GM12878 (cell line): ENCODE measurements around the gene PELI2. TPM values are rescaled to one million over a fixed set of nuclear protein-coding genes. Genes with fewer than 3 reads are reported as not detected.

ENCODE experiments used
- BHLHE40 ChIP-seq, 2 experiments: fragments of 450-650 bp in 1 of 2; IDR thresholded peaks; 2 replicates each; pipeline ENCODE4 v1.6.1; 2011 to 2017; ENCODE audit warnings: low read depth in 2 of 2, borderline replicate concordance in 1 of 2, improper control_type of control experiment in 1 of 2, low read length in 1 of 2, mild to moderate bottlenecking in 1 of 2
- CEBPB ChIP-seq, 2 experiments: fragments of 150-350 bp in 1 of 2; IDR thresholded peaks; 2 replicates each; pipeline ENCODE4 v1.6.1; 2012 to 2014; ENCODE audit warnings: low read depth in 2 of 2, low read length in 2 of 2, borderline replicate concordance in 1 of 2, inconsistent platforms in 1 of 2
- LARP7 ChIP-seq: fragments of 450-650 bp; IDR thresholded peaks from 2 replicates; pipeline ENCODE4 v1.6.1; 2017; ENCODE audit warnings: mild to moderate bottlenecking
- ZBTB4 ChIP-seq: fragments of 450-650 bp; formaldehyde crosslinking; IDR thresholded peaks from 2 replicates; pipeline ENCODE4 v1.4.0; 2022; ENCODE audit warnings: mild to moderate bottlenecking, moderate library complexity
- ZNF592 ChIP-seq: fragments of 450-650 bp; IDR thresholded peaks from 2 replicates; pipeline ENCODE4 v1.6.1; 2017; ENCODE audit warnings: mild to moderate bottlenecking, moderate library complexity
- polyA plus RNA-seq, 11 experiments: library from polyadenylated mRNA; depleted of rRNA in 4 of 11; unstranded in 6 of 11; stranded (reverse) in 5 of 11; fragments of >200 nt; fragmentation: Nextera tagmentation in 4 of 11; fragmentation: Illumina TruSeq in 1 of 11; extraction: Ambion mirVana in 4 of 11; extraction: Trizol in 1 of 11; gene quantifications; 1 replicate in 1 of 11; 2 replicates in 10 of 11; pipeline versions ENCODE4 v1.2.1 to v1.2.3, GENCODE V29; 2011 to 2016; ENCODE audit warnings: inconsistent platforms in 2 of 11, missing spikeins in 2 of 11, low read depth in 1 of 11
- total RNA-seq, 4 experiments: library from RNA; depleted of rRNA in 3 of 4; stranded (reverse); fragments of >200 nt in 3 of 4; fragmentation: Illumina TruSeq in 1 of 4; extraction: Trizol in 1 of 4; gene quantifications; 2 replicates each; pipeline versions ENCODE4 v1.2.1 to v1.2.3, GENCODE V29; 2013 to 2021
- TF ChIP-seq, protein P1 (sequence below): IDR thresholded peaks from 2 replicates; pipeline ENCODE4 v1.6.1; 2012; ENCODE audit warnings: mild to moderate bottlenecking, low read depth, low read length
- TF ChIP-seq, protein P2 (sequence below): IDR thresholded peaks from 2 replicates; pipeline ENCODE4 v1.6.1; 2011; ENCODE audit warnings: borderline replicate concordance, low read depth, mild to moderate bottlenecking, moderate library complexity, mixed read lengths, low read length; ENCODE audit not compliant: insufficient read depth; ENCODE audit errors: extremely low read length

The PELI2 gene
- total and polyA plus RNA-seq, 10 of the 15 experiments (the other 5 are each of a cell fraction or from before 2014, with no cell fraction given): under 0.01 to 0.10 (median 0.01) TPM; not detected in 3

DNA sequence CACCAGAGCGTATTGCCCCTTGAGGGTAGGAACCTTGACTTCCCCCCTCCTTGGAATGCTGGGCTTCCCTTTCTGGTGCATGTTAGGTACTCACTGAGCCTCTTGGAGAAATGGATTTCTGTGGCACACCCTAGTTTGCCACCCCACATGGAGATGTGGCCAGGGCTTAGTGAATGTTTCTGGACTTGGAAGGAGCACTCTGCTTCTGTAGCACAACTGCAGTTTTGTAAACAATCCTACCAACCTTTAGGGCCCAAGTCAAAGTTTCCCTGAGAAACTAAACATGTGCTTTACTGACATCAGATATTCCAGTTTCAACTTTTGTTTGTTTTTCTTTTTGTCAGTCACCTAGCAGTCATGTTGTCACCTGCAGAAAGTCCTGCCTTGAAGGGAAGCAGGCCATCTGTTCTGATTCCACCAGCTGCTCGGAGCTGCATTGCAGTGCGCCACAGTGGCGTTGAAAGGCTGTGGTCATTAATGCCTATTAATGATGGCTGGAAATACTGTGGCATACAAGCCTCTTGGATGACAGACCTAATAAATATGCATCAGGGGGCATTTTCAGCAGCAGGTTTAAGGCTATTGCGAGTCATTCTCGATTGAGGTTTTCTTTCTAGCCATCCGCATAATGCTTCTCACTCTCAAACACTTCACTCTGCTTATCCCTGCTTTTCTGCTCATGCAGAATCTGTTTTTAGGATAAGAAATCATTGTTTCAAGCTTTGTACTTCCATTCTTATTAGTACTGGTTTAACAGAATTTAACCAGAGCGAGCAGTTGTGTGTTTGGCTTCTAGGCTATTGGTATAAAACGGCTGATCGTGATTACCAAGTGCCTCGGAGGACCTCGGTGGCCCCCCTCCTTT, 7.8 kb downstream of the PELI2 start (continued):
- no peak for TF ChIP-seq ZNF592
- TF ChIP-seq, protein P1, sequence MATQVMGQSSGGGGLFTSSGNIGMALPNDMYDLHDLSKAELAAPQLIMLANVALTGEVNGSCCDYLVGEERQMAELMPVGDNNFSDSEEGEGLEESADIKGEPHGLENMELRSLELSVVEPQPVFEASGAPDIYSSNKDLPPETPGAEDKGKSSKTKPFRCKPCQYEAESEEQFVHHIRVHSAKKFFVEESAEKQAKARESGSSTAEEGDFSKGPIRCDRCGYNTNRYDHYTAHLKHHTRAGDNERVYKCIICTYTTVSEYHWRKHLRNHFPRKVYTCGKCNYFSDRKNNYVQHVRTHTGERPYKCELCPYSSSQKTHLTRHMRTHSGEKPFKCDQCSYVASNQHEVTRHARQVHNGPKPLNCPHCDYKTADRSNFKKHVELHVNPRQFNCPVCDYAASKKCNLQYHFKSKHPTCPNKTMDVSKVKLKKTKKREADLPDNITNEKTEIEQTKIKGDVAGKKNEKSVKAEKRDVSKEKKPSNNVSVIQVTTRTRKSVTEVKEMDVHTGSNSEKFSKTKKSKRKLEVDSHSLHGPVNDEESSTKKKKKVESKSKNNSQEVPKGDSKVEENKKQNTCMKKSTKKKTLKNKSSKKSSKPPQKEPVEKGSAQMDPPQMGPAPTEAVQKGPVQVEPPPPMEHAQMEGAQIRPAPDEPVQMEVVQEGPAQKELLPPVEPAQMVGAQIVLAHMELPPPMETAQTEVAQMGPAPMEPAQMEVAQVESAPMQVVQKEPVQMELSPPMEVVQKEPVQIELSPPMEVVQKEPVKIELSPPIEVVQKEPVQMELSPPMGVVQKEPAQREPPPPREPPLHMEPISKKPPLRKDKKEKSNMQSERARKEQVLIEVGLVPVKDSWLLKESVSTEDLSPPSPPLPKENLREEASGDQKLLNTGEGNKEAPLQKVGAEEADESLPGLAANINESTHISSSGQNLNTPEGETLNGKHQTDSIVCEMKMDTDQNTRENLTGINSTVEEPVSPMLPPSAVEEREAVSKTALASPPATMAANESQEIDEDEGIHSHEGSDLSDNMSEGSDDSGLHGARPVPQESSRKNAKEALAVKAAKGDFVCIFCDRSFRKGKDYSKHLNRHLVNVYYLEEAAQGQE: no peak
- no peak for TF ChIP-seq ZBTB4 (CRISPR knock-in tag)
- TF ChIP-seq LARP7: no peak
- TF ChIP-seq BHLHE40 (IDR thresholded peaks at IDR 0.05; ENCODE audit: borderline replicate concordance in 1 of 2, low read depth in 2 of 2, low read length in 1 of 2): no peak
- TF ChIP-seq, protein P2, sequence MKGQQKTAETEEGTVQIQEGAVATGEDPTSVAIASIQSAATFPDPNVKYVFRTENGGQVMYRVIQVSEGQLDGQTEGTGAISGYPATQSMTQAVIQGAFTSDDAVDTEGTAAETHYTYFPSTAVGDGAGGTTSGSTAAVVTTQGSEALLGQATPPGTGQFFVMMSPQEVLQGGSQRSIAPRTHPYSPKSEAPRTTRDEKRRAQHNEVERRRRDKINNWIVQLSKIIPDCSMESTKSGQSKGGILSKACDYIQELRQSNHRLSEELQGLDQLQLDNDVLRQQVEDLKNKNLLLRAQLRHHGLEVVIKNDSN: no peak
- no peak for TF ChIP-seq CEBPB (IDR thresholded peaks at IDR 0.05; ENCODE audit: borderline replicate concordance in 1 of 2, low read depth in 2 of 2, low read length in 2 of 2)
